DOHH2 (cell line): Measurements from ENCODE around the gene IFTAP.

ENCODE experiments used
- CTCF ChIP-seq: fragments of 200-600 bp; sonication (generic); IDR thresholded peaks from one replicate; pipeline ENCODE4 v1.5.1; 2014; ENCODE audit warnings: antibody characterized with exemption, mild to moderate bottlenecking, low read depth, low read length; ENCODE audit not compliant: poor library complexity, severe bottlenecking
- EZH2phosphoT487 ChIP-seq: fragments of 200-600 bp; sonication (generic); IDR thresholded peaks from 2 replicates; pipeline ENCODE4 v1.6.1; 2017; ENCODE audit warnings: borderline replicate concordance, mild to moderate bottlenecking, antibody characterized with exemption, low read length, moderate library complexity, mixed read lengths

DNA sequence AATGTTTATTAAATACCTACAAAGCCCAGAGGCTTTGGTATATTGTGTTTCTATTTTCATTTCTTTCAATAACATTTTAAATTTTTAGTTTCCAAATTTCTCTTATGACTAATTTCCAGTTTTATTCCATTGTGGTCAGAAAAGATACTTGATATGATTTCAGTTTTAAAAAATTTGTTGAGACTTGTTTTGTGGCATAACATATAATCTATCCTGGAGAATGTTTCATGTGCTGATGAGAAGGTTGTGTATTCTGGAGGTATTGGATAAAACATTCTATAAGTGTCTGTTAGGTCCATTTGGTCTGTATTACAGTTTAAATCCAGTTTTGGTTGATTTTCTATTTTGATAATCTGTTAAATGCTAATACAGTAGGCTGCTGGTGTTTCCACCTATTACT lies 36.3 kb upstream of the IFTAP start:
- no peak for TF ChIP-seq CTCF
- no peak for TF ChIP-seq EZH2phosphoT487
